ENCODE data around the gene HP1BP3.
A peak's percentile ranks its signal among the peaks of the same experiment; 100 is the strongest.

Gene HP1BP3

DNA sequence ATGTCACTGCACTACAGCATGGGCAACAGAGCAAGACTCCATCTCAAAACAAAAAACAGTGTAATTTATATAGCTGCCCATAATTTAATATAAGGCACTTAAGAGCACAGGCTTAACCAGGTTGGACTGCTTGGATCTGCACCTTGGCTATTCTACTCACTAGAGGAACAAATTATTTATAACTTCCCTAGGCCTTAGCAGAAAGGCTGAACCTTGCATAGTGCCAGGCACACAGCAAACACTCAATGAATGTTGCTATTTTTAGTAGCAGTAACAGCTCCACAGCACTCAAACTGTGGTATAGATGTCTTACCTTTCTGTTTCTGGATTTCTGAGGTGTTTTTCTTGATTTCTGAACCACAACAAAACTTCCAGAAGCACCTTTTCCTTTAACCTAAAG lies 19.8 kb downstream of the HP1BP3 start:
- DNase-seq = no peak

DNA sequence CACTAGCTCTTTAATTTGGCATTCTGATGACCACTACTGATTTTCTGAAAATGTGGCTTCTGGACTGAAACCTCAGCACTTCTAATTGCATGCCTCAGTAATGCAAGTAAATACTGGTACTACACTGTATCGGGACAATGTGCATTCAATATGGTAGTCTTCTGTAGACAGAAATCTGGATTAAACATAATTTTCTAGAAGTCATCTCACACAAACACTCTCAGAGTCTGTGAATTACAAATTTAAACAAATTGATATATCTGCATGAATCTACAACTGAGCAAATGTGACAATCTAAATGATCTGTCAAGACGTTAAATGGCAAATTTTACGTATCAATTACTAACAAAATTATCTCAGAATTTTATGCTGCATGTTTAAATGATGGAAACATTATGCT lies 23.7 kb downstream of the HP1BP3 start:
- DNase-seq = no peak

DNA sequence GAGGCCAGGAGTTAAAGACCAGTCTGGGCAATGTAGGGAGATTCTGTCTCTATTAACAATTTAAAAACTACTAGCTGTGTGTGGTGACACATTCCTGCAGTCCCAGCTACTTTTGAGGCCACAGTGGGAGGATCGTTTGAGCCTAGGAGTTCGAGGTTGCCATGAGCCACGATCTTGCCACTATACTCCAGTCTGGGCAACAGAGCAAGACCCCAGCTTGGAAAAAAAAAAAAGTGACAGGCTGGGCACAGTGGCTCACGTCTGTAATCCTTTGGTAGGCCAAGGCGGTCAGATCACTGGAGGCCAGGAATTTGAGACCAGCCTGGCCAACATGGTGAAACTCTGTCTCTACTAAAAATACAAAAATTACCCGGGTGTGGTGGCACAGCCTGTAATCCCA lies 26.8 kb downstream of the HP1BP3 start:
- no peak for DNase-seq

DNA sequence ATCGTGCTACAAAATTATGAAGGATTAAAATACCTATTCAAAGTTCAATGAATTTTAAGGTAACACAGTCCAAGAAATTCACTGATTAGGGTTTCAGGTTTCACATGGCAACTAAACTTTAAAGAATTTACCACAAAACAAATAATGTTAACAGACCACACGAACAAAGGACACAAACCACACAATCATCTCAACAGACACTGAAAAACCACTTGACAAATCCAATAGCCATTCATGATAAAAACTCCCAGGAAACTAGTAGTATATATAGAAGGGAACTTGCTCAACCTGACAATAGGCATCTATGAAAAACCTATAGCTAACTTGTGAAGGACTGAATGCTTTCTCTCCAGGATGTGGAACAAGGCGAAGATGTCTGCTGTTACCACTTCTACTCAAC lies 33.5 kb downstream of the HP1BP3 start:
- no peak for DNase-seq

DNA sequence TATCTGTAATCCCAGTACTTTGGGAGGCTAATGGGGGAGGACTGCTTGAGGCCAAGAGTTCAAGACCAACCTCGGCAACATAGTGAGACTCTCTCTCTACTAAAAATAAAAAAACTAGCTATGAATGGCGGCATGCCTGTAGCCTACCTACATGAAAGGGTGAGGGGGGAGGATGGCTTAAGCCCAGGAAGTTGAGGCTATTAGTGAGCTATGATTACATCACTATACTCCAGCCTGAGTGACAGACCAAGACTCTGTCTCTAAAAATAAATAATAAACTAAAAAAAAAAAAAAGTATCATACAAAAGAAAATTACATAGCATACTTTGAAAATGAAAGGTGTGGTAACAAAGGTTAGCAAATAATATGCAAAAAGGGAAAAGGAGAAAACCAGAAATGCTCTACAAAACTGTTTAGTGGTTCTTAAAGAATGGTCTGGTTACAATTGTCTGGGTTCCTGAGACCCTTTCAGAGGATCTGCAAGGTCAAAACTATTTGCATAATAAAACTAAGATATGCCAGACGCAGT lies 35.6 kb downstream of the HP1BP3 start:
- DNase-seq = no peak

DNA sequence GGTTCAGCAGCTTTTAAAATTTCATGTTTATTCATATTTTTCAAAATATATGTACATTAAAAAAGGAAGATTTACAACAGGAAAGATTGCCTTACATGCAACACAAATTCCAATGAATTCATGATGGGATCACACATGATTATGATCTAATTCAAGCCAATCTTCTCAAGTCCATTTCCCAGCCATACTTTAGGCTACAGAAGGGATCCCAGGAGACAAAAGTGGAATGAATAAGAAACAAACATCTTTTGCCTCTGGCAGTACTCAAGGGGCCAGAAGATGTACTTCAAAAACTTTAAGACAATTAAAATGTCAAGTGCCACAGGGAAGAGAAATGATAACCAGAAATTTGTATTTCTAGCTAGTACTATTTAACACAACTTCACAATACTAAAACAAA lies 44.4 kb downstream of the HP1BP3 start:
- DNase-seq = no peak

DNA sequence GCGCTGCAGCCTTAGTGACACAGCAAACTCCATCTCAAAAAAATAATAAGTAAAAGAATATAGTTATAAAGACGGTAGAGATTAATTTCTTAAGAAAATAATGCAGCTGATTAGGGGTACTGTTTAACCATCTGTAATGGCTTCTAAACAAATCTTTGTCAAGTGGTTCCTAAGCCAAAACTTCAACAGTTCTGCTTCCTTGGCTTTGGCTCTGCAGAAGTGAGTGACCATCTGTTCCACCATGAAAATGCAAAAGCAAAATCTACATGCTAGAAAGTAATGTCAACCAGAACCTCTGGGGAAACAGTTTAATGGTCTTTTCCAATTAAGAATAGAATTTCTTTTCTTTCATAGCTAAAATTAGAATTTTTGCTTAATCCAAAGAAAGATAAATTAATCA lies 46.3 kb downstream of the HP1BP3 start:
- DNase-seq = no peak

DNA sequence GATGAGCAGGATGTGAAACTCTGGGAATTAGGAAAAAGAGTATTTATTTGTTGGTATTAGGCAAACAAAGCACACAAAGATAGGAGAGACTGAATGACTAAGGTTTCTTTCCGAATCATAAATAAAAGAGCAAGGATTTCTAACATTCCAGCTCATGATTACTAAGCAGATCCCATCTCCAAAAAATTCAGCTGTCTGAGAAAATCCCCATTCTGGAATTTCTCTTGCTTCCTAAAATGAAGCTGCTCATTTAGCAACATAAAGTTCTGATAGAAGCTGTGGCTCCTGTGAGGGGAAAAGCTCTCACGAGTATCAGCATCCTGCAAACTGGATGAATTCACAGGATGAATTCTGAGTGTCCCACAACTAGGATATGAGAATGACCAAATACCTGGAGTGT lies 47.9 kb downstream of the HP1BP3 start:
- no peak for DNase-seq

DNA sequence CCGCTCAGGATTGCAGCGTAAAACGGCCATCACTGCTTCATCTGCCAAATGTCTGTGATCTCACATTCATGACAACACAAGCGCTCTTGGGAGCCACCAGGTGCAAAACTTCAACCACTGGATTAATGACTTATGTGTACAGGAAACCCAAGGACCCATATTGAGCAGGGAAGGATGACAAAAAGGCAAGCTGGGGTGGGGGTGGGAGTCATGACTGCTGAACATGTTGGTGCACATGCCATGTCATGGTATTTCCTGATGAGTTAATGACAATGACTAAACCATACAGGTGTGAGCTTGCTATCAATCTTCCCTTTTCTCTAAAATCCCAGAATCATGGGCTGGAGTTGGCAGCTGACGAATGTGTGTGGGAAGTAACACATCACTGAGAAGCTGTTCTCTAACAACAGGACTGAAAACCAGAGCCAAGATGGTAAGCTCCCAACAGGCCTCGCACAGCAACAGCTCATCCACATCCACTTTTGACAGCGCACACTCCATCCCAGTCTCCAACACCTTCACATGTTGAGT lies 51.5 kb downstream of the HP1BP3 start:
- no peak for DNase-seq

DNA sequence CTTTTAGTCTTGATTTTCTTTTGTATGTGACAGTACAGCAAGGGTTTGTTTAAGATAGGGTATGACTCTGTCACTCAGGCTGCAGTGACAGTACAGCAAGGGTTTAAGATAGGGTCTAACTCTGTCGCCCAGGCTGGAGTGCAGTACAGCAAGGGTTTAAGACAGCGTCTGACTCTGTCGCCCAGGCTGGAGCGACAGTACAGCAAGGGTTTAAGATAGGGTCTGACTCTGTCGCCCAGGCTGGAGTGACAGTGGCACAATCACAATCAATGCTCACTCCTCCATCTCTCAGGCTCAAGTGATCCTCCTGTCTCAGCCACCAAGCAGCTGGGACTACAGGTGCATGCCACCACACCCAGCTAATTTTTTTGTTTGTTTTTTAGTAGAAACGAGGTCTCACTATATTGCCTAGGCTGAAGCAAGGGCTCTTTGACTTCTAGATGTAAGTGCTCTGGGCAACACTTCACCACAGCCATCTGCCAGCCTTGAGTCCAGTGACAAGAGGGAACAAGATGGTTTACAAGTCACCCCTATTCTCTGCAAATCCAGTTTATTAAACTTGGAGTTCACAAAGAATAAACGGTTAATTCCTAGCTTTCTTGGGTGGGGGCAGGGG lies 53.6 kb downstream of the HP1BP3 start:
- DNase-seq = no peak

DNA sequence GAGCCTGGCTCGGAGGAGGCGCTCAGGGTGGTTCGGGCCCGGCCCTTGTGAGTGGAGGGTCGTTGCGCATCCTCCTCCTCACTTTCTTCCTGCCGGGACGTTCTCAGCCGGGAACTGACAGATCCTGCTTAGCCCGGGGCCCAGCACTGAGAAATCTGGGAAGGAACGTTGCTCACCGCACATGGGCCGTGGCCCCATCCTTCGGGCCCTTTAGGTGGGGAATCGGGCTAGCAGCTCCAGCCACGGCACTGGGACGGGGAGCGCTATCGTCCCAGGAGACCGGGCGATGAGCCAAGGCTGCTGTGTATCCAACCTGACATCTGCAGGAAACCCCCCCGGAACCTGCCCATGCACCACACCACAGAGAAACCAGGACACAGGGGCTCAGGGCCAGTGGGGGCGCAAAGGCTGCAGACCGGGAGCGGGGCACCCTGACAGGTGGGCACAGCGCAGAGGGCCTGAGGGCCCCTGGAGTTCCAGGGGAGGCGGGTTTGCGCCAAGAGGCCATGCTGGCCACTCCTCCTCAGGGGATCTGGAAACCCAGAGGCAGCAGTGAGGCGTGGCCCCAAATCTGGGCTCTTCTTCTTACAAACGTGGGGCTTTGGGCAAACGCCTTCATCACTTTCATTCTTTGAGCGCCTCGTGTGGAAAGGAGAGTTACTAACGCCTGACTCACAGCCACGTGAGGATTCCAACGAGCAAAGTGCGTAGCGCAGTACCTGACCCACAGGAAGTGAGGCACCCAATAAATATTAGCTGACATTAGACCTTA lies 54.3 kb downstream of the HP1BP3 start, which contains the start of gene SH2D5:
TSS of gene SH2D5 (minus strand) at position 116 of the 772 bp plus-strand sequence. CDS start 4,659 bp downstream, outside the sequence.
- peak; percentile 74 for DNase-seq

DNA sequence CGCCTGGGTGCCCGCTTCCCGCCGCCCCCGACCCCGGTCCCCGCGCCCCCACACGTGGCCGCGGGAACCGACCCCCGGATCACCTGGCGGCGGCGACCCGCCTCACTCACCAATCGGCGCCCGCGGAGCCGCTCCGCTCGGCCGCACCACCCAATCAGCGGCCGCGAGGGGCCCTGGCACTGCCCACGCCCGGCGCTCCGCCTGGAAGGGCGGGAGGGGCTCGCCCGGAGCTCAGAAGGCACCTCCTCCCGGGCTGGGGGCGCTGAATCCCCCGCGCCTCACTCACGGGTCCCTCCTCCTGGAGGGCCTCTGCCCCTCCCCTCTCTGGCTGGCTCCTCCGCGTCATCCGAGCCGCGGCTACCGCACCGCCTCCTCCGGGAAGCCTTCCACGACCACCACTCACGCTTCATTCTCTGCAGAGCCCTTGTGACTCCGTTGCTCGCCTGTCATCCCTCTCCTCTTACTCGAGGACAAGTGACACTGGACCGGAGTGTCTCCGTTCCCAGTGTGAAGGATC lies 55.0 kb downstream of the HP1BP3 start:
- DNase-seq = peak; percentile 67

DNA sequence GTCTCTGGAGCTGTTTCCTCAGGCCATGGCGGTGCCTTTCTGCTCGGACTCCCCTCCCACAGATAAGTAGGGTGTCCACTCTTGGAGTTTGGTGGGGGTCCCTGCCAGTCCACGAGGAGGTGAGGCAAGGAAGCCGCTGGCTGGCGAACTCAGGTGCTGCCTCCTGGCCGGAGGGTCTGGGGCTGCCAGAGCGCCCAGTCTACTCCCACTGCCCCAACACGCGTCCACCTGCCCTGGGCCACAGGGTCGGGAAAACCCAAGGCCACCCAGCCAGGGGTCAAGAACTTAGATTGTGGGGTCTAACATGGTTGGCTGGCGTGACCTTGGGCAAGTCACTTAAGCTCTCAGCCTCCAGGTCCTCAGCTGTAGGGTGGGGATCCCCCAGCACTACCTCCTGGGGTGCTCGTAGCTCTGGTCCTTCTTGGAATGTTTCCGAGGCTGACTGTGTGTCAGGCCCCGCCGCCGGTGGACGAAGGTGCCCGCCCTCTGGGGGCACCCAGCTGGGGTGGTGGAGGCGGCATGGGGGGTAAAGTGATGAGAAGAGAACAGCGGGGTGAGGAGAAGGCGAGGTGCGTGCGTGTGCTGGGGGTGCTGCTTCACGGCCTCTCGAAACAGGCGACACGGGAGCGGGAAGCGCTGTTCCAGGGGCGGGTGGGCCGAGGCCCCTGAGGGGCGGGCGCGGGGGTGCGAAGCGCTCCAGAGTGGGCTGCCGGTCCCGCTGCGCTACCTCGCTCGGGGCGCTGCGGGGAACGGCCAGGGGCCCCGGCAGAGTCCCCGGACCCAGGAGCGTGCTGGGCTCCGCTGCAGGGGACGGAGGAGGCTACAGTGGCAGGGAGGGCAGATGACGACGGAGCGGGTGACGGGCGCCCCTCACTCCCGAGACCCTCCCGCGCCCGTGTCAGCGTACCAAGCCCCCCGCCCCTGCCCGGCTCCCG lies 55.8 kb downstream of the HP1BP3 start:
- DNase-seq = no peak

DNA sequence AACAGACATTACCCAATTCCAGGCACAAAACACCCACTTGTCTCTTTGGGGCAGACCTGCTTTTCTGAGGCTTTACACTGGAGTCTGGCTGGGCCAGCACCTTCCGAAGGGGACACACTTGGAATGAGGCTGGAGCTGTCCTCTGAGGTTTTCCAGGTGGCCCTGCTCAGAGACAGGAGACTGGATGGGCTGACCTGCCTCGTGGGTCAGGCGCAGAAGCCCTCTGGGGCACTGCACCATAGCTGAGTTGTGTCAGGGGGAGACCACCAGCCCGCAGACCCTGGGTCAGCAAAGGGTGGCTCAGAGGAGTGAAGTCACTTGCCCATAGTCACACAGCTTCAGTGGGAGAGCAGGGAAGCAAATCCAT lies 56.4 kb downstream of the HP1BP3 start:
- no peak for DNase-seq

DNA sequence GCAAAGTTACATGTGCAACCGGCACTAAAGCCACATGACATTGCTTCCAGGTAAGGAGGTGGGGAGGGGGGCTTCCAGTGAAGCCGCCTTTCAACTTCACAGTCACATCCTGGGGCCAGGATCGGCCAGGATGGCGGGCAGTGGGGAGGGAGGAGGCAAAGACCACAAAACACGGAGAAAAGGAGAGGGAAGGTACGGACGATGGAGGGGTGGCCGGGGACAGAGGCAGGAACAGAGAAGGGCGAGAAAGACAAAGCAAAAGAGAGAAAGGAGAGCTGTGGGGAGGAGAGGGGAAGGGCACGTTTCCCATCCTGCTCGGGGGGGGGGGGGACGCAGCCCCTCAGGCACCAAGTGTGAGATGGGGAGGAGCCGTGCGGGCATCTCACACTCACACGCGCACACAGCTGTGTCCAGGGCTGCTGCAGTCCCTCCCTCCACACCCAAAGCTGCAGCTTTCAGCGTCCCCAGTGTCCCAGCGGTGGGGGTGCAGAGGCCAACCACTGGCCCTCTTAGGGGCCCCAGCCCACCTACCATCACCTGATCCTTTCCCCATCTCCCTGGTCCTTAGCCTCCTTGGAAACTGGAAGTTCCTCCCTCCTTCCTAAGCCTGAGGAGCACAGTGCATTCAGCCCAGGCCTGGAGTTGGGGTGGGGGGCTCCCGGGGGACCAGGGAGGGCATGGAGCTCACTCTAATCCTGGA lies 57.0 kb downstream of the HP1BP3 start:
- DNase-seq = no peak

DNA sequence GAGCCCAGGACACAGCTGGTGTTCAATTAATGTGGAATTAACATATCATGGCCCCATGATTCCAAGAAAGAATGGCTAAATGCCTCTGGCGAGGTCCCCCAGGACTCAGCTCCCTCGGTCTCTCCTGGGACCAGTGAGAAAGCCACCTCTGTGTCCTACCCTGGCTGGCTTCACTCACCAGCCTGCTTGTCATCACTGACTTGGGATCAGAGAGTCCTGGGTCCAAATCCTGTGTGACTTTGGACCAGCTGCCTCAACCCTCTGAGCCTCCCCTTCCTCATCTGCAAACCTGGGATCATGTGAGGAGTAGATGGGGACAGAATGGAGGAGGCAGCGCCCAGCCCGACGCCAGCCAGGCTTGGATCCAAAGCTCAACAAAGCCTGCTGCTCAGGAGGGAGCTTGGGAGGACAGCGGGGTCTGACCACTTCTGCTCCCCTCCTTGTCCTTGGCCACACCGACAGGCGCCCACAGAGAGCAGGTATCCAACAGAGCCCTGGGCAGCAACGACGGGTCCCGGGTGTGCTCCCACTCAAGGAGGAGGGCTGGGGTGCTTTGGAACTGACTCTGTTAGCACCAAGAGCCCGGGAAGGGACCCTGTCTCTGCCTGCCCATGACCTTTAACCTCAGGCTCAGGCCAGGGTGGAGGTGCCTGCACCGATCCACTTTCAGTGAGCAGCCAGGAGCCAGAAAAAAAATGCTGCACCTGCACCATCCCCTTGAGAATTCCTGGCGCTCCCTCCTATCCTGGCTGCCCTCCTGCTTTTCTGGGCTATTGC lies 57.8 kb downstream of the HP1BP3 start:
- DNase-seq = no peak

DNA sequence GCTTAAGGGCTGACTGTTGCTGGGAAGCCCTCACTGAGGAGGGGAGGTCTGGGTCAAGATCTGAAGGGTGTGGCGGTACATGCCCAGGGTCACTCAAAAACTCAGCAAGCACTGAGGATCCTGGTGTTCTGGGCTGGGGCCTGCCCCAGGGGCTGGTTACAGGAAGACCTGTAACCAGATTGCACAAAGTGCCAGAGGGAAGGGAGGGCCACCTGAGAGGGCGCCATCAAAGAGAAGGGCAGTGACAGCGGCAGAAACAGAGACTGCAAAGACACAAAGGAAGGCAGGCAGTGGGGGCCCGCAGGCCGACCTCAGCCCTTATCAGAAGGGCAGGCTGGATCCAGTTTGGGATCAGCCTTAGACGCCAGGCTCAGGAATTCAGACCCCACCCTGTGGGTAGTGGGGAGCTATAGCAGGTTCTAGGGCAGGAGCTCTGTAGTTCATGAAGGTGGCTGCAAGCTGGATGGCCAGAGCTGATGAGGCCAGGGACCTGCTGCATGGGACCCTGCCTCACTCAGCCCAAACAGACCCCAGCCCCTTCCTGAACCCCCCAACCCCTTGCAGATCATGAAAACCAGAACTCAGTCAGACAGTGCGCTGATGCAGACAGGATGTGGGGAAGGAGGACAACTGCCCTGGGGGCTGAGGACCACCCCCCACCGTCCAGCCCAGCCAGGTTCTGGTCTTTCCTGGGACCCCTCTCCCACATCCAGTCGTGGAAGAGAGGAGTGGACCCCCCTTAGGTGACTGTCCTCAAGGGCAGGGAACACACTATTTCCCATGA lies 58.5 kb downstream of the HP1BP3 start:
- no peak for DNase-seq

DNA sequence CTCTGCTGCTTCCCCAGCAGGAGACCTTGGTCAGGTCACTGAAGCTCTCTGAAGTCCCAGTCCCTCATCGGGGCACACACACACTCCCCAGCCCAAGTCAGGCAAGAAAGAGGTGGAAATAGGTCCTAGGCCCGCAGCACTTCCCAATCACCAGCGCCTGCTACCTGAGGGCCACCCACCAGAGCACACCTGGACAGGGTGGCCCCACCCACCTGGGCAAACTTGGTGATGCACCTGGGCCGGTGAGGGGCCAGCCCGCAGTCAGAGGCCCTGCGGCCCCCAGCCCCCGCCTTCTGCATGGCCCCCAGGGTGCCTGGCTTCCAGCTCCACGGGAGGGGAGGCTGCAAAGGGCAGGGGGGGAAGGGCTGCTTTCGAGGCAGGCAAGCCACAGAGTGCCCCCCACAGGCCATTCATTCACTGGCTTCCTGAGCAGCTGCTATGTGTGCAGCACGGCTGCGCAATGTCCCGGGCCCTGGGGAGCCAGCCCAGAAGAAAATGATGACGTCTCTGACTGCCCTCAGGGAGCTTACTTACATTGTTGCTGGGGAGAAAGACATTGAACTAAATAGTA lies 59.3 kb downstream of the HP1BP3 start:
- DNase-seq = no peak

DNA sequence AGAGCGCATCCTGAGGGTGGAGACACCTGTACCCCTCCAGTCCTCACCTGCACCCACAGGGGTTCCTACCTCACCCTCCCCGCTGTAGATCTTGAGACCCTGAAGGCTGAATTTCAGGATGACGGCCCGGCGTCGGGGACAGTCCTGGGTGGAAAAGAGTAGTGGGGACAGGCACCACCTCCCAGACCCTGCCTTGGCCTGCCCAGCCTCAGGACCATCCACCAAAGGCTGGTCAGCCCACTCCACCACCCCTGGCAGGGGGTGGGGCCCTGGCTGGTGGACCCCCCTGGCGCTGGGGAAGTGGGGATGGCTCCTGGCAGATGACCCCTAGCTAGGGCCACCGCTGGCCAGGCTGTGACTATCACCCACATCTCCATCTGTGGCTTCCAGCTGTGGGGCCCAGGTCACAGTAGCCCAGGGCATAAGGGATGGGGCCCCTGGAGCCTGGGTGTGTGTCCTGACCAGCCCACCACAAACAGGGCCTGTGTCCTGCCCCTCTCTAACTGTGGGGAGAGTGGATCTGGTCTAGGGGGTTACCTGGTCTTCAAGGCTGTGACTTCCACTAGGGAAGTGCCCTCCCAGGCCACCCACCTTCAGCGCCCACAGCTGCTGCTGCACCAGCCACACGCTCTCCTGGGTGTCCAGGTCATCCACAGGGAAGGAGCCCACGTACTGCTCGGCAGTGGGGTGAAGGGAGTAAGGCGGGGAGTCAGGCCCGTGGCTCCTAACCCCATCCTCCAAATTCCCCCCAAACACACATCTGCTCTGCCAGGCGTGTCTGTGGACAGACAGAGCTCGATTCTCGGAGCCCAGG lies 60.0 kb downstream of the HP1BP3 start:
- DNase-seq = no peak
